Mucosa of rectum (tissue), 2 donors: Measurements from ENCODE around the gene RUSF1.
A peak's percentile ranks its signal among the peaks of the same experiment; 100 is the strongest.
"Not testable (repeated sequence)": the region's sequence is repeated elsewhere in the genome, so short reads cannot be mapped to it uniquely, and the experiment has no call there.

Source experiments
- H3K27ac ChIP-seq, 2 donors: one replicate each; pipeline ENCODE4 v1.7.0; 2013; ENCODE audit warnings: inconsistent platforms in 2 of 2, low read depth in 2 of 2, low read length in 2 of 2
- H3K27me3 ChIP-seq, 2 donors: one replicate each; pipeline ENCODE4 v1.7.0; 2013; ENCODE audit warnings: low read length in 2 of 2; ENCODE audit not compliant: control insufficient read depth in 2 of 2, insufficient read depth in 2 of 2
- H3K36me3 ChIP-seq, 2 donors: one replicate each; pipeline ENCODE4 v1.7.0; 2013; ENCODE audit warnings: low read length in 2 of 2; ENCODE audit not compliant: control insufficient read depth in 2 of 2, insufficient read depth in 2 of 2
- H3K4me1 ChIP-seq, 2 donors: one replicate each; pipeline ENCODE4 v1.7.0; 2013; ENCODE audit warnings: low read length in 2 of 2, mild to moderate bottlenecking in 1 of 2; ENCODE audit not compliant: control insufficient read depth in 2 of 2, insufficient read depth in 2 of 2
- H3K4me3 ChIP-seq, 2 donors: one replicate each; pipeline ENCODE4 v1.7.0; 2013; ENCODE audit warnings: low read length in 2 of 2
- H3K9ac ChIP-seq, 2 donors: one replicate each; pipeline ENCODE4 v1.7.0; 2013; ENCODE audit warnings: low read length in 2 of 2, low read depth in 1 of 2, mild to moderate bottlenecking in 1 of 2
- H3K9me3 ChIP-seq, 2 donors: one replicate each; pipeline ENCODE4 v1.7.0; 2013; ENCODE audit warnings: low read length in 2 of 2; ENCODE audit not compliant: control insufficient read depth in 2 of 2
- donor health status: healthy.
- donor health status: Normal muscosa, but diverticular disease.

RUSF1 gene

GRCh38 chr16:31487720-31488467 is 20.3 kb downstream of the RUSF1 start:
- H3K9me3 ChIP-seq, result no peaks in the 10 kb centered on the region
- H3K4me1 ChIP-seq, result peaks cover 18 to 22% of the 10 kb centered on the region in 2 donors
- peak overlapping the region; percentile 60 to 67 for H3K9ac ChIP-seq
- peak overlapping the region; percentile 69 to 77 for H3K4me3 ChIP-seq
- no peaks in the 10 kb centered on the region for H3K27me3 ChIP-seq
- H3K27ac ChIP-seq, result peak overlapping the region in 1 of 2 donors; percentile 43
- H3K36me3 ChIP-seq, result peaks cover 8 to 21% of the 10 kb centered on the region in 2 donors

DNA sequence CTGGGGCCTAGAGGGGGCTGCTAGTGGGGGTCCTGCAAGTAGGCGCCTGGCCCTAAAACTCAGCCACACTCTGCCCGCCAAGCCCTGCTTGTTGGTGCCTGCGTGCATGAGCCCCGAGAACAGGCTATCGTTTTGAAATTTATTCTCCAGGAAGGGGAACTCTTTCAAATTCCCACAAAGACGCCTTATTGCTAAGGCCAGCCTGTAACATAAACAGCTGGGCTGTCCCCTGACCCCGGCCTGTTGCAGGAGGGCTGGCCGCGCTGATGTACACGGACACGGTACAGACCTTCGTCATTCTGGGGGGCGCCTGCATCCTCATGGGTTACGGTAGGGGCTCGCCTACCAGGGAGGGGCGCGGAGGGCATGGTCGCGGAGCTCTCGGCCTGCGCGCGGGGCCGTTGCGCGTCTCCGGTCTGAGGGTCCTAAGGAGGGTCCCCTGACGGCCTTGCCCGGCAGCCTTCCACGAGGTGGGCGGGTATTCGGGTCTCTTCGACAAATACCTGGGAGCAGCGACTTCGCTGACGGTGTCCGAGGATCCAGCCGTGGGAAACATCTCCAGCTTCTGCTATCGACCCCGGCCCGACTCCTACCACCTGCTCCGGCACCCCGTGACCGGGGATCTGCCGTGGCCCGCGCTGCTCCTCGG is 21.0 kb downstream of the RUSF1 start:
- H3K4me3 ChIP-seq, result peak overlapping the region; percentile 69 to 77

GRCh38 chr16:31486045-31486444 is 22.1 kb downstream of the RUSF1 start:
- H3K4me3 ChIP-seq, result no peak overlapping the region
- no peak overlapping the region for H3K9ac ChIP-seq
- H3K27ac ChIP-seq, result no peak overlapping the region

More for the DNA sequence above, 21.0 kb downstream of the RUSF1 start:
- peaks cover 18 to 22% of the 10 kb centered on the region in 2 donors for H3K4me1 ChIP-seq
- H3K27me3 ChIP-seq, result no peaks in the 10 kb centered on the region
- H3K36me3 ChIP-seq, result peaks cover 1 to 14% of the 10 kb centered on the region in 2 donors
- H3K9me3 ChIP-seq, result no peaks in the 10 kb centered on the region
- peak overlapping the region; percentile 60 to 67 for H3K9ac ChIP-seq
- peak overlapping the region in 1 of 2 donors; percentile 43 for H3K27ac ChIP-seq

DNA sequence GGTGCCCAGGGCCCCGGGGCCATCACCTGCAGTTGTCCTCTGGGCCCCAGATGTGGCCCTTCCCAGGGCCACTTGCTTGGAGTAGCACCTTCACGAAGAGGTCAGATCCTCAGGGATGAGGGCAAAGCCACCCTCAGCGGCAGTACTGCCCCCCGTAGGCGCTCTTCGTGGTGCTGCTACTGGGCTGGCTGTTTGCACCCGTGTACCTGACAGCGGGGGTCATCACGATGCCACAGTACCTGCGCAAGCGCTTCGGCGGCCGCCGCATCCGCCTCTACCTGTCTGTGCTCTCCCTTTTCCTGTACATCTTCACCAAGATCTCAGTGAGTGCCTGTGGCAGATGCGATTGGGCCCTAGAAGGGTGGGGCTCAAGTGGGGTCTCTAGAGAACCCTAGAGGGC is 22.6 kb downstream of the RUSF1 start:
- Histone ChIP-seq H3K27ac (no peak overlapping the region), H3K9me3 (no peaks in the 10 kb centered on the region), H3K4me3 (no peak overlapping the region), H3K9ac (no peak overlapping the region), H3K4me1 (peaks cover 21 to 27% of the 10 kb centered on the region in 2 donors), H3K27me3 (no peaks in the 10 kb centered on the region), H3K36me3 (peaks cover 0 to 4% of the 10 kb centered on the region in 2 donors)

More at GRCh38 chr16:31486045-31486444, 22.1 kb downstream of the RUSF1 start:
- Histone ChIP-seq H3K9me3 (no peaks in the 10 kb centered on the region), H3K4me1 (peaks cover 18 to 22% of the 10 kb centered on the region in 2 donors), H3K36me3 (peaks cover 0 to 9% of the 10 kb centered on the region in 2 donors), H3K27me3 (no peaks in the 10 kb centered on the region)

GRCh38 chr16:31484491-31485171 is 23.6 kb downstream of the RUSF1 start:
- Histone ChIP-seq H3K4me1 (peaks cover 22 to 28% of the 10 kb centered on the region in 2 donors), H3K27ac (peak overlapping the region in 1 of 2 donors; percentile 28), H3K36me3 (no peaks in the 10 kb centered on the region), H3K27me3 (no peaks in the 10 kb centered on the region), H3K4me3 (no peak overlapping the region), H3K9me3 (no peaks in the 10 kb centered on the region), H3K9ac (no peak overlapping the region)

- not testable (repeated sequence) for H3K9ac ChIP-seq, H3K27me3 ChIP-seq, H3K9me3 ChIP-seq, H3K4me3 ChIP-seq, H3K36me3 ChIP-seq, H3K27ac ChIP-seq
- H3K4me1 ChIP-seq, result peaks cover 22 to 28% of the 10 kb centered on the region in 2 donors
Measured at GRCh38 chr16:31484048-31484447, 24.1 kb downstream of the RUSF1 start.

- Histone ChIP-seq H3K4me1 (peaks cover 19 to 24% of the 10 kb centered on the region in 2 donors), H3K9ac (no peak within 1 kb of the TSS), H3K27ac (no peak within 1 kb of the TSS), H3K36me3 (no peaks in the 10 kb centered on the region), H3K4me3 (no peak within 1 kb of the TSS), H3K9me3 (no peaks in the 10 kb centered on the region), H3K27me3 (no peaks in the 10 kb centered on the region)
Measured at GRCh38 chr16:31483081-31483480, 25.1 kb downstream of the RUSF1 start, which contains the start of gene SLC5A2. Gene SLC5A2, plus strand, starts transcription at chr16:31483123. Its CDS starts 14 bp downstream, at chr16:31483137.

DNA sequence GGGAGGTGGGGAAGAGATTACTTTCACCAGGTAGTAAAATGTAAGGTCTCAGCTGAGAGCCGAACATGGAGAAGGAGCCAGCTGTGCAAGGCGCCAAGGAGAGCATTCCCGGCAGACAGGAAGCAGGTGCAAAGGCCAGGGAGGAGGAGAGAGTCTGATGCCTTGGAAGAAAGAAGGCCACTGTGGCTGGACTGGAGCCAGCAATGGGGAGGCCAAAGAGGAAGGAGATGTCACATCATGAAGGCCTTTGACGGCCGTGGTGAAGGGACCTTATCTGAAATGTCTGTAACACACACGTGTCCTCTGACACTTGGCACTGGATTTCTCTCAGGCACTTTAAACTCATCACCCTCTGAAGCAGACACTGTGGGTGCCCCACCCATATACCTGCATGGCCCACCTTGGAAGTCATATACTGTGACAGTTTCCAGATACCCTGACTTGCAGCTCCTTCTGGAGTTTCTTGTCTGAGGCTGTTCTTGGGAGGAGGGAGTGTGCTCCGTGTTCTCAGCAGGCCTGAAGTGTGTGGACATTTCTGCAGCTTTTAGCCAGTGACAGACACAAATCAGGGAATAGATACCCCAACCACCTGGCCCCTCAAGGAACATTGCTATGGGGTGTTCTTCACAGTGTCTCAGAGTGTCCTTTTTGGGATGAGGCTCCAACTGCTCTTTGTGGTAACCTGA is 27.2 kb downstream of the RUSF1 start:
- Histone ChIP-seq H3K36me3 (no peaks in the 10 kb centered on the region), H3K27ac (no peak overlapping the region), H3K9me3 (no peaks in the 10 kb centered on the region), H3K9ac (no peak overlapping the region), H3K4me1 (peaks cover 21 to 23% of the 10 kb centered on the region in 2 donors), H3K4me3 (no peak overlapping the region), H3K27me3 (no peaks in the 10 kb centered on the region)

DNA sequence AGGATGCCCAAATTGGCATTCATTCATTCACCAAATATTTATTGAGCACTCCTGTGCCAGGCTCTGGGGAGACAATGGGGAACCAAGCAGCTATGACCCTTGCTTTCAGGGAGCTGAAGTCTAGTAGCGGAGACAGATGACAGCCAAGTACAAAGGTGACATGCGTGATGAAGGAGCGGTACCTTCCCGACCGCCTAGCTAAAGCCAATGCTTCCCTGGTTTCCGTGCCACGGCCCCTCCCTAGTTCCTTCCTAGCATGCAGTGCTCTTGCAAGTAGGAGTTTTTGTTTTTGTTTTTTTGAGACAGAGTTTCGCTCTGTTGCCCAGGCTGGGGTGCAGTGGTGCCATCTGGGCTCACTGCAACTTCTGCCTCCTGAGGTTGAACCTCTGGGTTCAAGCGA is 28.4 kb downstream of the RUSF1 start:
- Histone ChIP-seq H3K4me1 (peaks cover 21 to 22% of the 10 kb centered on the region in 2 donors), H3K9ac (no peak overlapping the region), H3K9me3 (no peaks in the 10 kb centered on the region), H3K4me3 (no peak overlapping the region), H3K27me3 (no peaks in the 10 kb centered on the region), H3K27ac (no peak overlapping the region), H3K36me3 (no peaks in the 10 kb centered on the region)
